Measurements from ENCODE around the gene RPL36. TPM values are rescaled to one million over a fixed set of nuclear protein-coding genes. Genes with fewer than 3 reads are reported as not detected.

Gene RPL36
- total RNA-seq, 1 donor from 2014 or later: 778 TPM

GRCh38 chr19:5703819-5704818 is 14.0 kb downstream of the RPL36 start:
- Histone ChIP-seq H3K36me3 (no peaks in the 10 kb centered on the region), H3K4me3 (no peak overlapping the region), H3K27ac (no peak overlapping the region), H3K9ac (no peak overlapping the region), H3K27me3 (no peaks in the 10 kb centered on the region), H3K9me3 (ENCODE audit: low read depth) (no peaks in the 10 kb centered on the region), H3F3A (ENCODE audit: low read depth) (no peaks in the 10 kb centered on the region), H3K4me2 (no peak overlapping the region), H4K20me1 (ENCODE audit: low read depth) (no peaks in the 10 kb centered on the region), H3K4me1 (no peaks in the 10 kb centered on the region), H2AFZ (replicated peaks) (no peak overlapping the region), H3K79me2 (ENCODE audit: low read depth) (no peaks in the 10 kb centered on the region)
- Mint-ChIP-seq H3K27me3 (ENCODE audit: insufficient read depth, low read depth) (peaks cover 4% of the 10 kb centered on the region), H3K9me3 (peaks cover 5% of the 10 kb centered on the region), H3K4me1 (no peaks in the 10 kb centered on the region), H3K4me3 (no peak overlapping the region), H3K36me3 (peaks cover 15% of the 10 kb centered on the region), H3K27ac (no peak overlapping the region)
- no peak for DNase-seq (ENCODE audit: low spot score)
- no peak for TF ChIP-seq EZH2phosphoT487 (IDR thresholded peaks at IDR 0.05)
- TF ChIP-seq EZH2 (IDR thresholded peaks at IDR 0.05): no peak
- no peak for TF ChIP-seq CTCF (IDR thresholded peaks at IDR 0.05)

- Mint-ChIP-seq H3K36me3 (peaks cover 14% of the 10 kb centered on the region), H3K9me3 (peaks cover 5% of the 10 kb centered on the region), H3K27me3 (ENCODE audit: insufficient read depth, low read depth) (peaks cover 3% of the 10 kb centered on the region), H3K4me1 (no peaks in the 10 kb centered on the region), H3K27ac (no peak overlapping the region), H3K4me3 (no peak overlapping the region)
- TF ChIP-seq CTCF (IDR thresholded peaks at IDR 0.05): no peak
- TF ChIP-seq EZH2 (IDR thresholded peaks at IDR 0.05): no peak
- TF ChIP-seq EZH2phosphoT487 (IDR thresholded peaks at IDR 0.05): no peak
- Histone ChIP-seq H2AFZ (replicated peaks) (no peak overlapping the region), H3K36me3 (no peaks in the 10 kb centered on the region), H4K20me1 (ENCODE audit: low read depth) (no peaks in the 10 kb centered on the region), H3K4me3 (no peak overlapping the region), H3K79me2 (ENCODE audit: low read depth) (no peaks in the 10 kb centered on the region), H3F3A (ENCODE audit: low read depth) (no peaks in the 10 kb centered on the region), H3K4me2 (no peak overlapping the region), H3K9ac (no peak overlapping the region), H3K9me3 (ENCODE audit: low read depth) (no peaks in the 10 kb centered on the region), H3K4me1 (no peaks in the 10 kb centered on the region), H3K27me3 (no peaks in the 10 kb centered on the region), H3K27ac (no peak overlapping the region)
- DNase-seq (ENCODE audit: low spot score): no peak
Observed at GRCh38 chr19:5705552-5705951, 15.5 kb downstream of the RPL36 start.

GRCh38 chr19:5706876-5707573 is 16.9 kb downstream of the RPL36 start:
- peaks cover 2% of the 10 kb centered on the region for H3K9me3 Mint-ChIP-seq
- H3K27me3 Mint-ChIP-seq (ENCODE audit: insufficient read depth, low read depth): peaks cover 2% of the 10 kb centered on the region
- Histone ChIP-seq H3K79me2 (ENCODE audit: low read depth) (no peaks in the 10 kb centered on the region), H3F3A (ENCODE audit: low read depth) (no peaks in the 10 kb centered on the region), H3K27ac (no peak overlapping the region), H3K4me3 (no peak overlapping the region), H3K9me3 (ENCODE audit: low read depth) (no peaks in the 10 kb centered on the region), H3K27me3 (no peaks in the 10 kb centered on the region), H4K20me1 (ENCODE audit: low read depth) (no peaks in the 10 kb centered on the region), H2AFZ (replicated peaks) (no peak overlapping the region), H3K36me3 (no peaks in the 10 kb centered on the region), H3K9ac (no peak overlapping the region), H3K4me2 (no peak overlapping the region), H3K4me1 (no peaks in the 10 kb centered on the region)
- DNase-seq (ENCODE audit: low spot score): no peak
- TF ChIP-seq EZH2phosphoT487 (IDR thresholded peaks at IDR 0.05) (no peak), EZH2 (IDR thresholded peaks at IDR 0.05) (no peak), CTCF (IDR thresholded peaks at IDR 0.05) (no peak)
- peaks cover 9% of the 10 kb centered on the region for H3K36me3 Mint-ChIP-seq
- no peaks in the 10 kb centered on the region for H3K4me1 Mint-ChIP-seq
- no peak overlapping the region for H3K4me3 Mint-ChIP-seq
- no peak overlapping the region for H3K27ac Mint-ChIP-seq

Data from neural progenitor cell (in vitro differentiated cells).